Central memory CD4-positive, alpha-beta T cell (primary cell): ENCODE data around the gene USP7.
A peak's percentile ranks its signal among the peaks of the same experiment; 100 is the strongest.
"Not testable (repeated sequence)": the region's sequence is repeated elsewhere in the genome, so short reads cannot be mapped to it uniquely, and the experiment has no call there.

ENCODE experiments used
- DNase-seq: peaks from one replicate; pipeline ENCODE4 v3.0.0; 2022
- total RNA-seq, 3 experiments: gene quantifications; one replicate each; lab custom pipeline; 2026; lab: John Stamatoyannopoulos, UW

Gene USP7
- total RNA-seq = 319 to 392 (median 330) reads per million in 3 experiments

DNA sequence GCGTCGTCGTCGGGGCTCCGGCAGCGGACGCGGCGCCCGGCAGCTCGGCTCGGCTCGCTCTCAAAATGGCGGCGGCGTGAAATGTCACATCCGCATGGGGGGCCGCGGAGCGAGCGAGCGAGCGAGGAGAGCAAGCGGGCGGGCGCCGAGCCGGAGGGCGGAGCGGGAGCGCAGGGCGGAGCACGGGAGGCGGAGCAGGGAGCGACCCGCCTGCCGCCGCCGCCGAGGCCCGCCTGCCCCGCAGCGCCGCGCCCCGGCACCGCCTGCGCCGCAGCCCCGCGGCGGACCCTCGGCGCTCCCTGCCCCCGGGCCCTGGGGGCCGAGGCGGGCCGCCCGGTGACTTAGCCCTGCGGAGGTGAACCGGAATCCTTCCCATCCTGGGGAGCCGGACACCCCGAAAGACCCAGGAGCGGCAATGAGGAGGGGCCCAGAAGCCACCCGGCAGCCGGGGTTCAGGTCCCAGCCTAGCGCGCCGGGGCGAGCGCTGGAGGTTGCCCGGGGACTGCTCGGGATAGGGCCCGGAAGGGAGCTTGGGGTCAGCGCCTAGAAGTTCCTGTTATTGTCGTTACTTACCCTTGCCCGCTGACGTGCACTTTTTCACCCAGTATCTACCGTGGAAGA is at the start of gene USP7:
USP7 (minus strand) TSS at position 86 of the 621 bp plus-strand sequence. CDS start 621 bp downstream, outside the sequence.
- DNase-seq = peak; percentile 91

DNA sequence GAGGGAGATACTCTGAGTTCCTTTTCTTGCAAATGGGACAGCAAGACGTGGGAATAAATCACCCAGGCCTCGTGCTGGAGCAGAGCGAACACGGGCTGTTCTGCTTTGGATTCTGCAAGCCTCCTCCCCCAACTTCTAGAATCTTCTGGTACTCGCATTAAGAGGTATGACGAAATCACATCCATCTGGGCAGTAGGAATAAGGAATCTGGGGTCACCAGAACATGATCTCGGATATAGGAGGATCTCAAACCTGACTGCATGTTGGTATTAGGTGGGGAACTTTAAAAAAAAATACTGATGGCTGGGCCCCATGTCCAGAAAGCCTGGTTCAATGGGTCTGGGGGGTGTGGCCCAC is 49.8 kb upstream of the USP7 start:
- DNase-seq = no peak

- no peak for DNase-seq
Measured at GRCh38 chr16:9012848-9013507, 49.3 kb upstream of the USP7 start.

DNA sequence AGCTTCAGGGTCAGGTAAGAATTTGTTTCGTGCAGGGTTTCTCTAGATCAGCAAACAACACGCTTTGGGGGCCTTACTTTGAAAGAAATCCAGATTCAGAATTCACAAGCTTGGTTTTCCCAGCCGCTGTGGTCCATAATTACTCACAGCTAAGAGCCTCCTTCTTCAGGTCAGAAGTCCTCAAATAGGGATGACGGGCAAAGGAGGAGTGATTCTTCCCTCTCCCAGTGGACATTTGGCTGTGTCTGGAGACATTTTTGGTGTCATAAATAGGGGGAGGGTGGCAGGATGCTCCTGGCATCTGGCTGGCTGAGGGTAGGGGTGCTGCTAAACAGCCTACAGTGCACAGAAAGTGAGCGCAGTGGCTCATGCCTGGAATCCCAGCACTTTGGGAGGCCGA is 48.6 kb upstream of the USP7 start:
- no peak for DNase-seq

- DNase-seq = peak; percentile 45
Measured at GRCh38 chr16:9008601-9009260, 45.0 kb upstream of the USP7 start.

DNA sequence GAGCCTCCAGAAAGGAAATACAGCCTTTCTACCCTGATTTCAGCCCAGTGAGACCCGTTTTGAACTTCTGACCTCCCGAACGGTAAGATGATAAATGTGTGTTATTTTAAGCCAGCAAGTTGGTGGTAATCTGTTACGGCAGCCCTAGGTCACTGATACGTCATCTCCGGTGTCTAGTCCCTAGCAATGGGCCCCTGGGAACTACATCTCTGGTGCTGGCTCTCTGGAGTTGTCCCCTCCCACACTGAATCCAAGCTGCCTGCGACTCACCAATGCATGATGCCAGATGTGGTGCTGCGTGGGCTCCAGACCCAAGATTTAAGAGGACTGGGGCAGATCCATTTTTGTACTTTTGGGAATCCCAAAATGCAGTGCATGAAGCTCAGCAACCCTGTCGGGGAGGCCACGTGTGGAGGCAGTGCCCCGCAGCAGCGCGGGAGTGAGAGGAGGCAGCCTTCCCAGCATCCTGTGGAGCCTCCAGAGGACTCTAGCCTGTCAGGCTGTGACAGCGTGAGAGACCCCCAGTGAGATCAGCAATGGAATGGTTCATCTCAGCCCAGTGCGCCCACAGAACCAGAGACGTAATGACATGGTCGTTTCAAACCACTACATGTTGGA is 43.6 kb upstream of the USP7 start:
- DNase-seq = no peak

- no peak for DNase-seq
Measured at GRCh38 chr16:9004183-9004582, 40.5 kb upstream of the USP7 start.

GRCh38 chr16:9003763-9004162 is 40.1 kb upstream of the USP7 start:
- DNase-seq = no peak

DNA sequence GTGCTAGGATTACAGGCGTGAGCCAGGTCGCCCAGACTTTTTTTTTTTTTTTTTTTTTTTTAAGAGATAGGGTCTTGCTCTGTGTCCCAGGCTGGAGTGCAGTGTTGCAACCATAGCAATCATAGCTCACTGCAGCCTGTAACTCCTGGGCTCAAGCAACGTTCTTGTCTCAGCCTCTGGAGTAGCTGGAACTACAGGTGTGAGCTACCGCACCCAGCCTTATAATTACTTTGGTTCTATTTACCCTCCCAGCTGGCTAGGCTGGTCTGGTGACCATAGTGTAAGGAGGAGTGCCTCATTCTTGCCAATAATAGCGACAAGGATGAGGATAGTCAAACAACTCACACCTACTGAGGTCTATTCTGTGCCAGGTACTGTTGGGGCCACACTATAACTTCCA is 39.6 kb upstream of the USP7 start:
- DNase-seq = no peak

DNA sequence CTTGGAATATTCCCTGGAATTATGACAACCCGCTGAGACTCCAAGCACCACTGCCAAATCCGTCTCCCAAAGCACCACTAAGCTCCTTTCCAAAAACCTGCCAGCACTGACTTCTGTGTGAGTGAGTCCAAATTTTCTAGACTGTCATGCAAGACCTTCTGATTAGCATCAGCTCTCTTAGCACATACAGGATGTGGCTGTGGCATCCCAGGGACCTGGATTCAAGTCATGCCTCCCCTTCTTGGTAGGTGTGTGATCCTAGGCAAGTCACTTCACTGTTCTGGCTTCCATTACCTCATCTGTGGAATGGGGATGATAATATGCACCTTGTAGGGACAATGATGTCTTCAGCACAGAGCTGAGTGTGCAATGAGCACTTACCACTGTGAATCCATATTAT is 38.3 kb upstream of the USP7 start:
- DNase-seq = no peak

GRCh38 chr16:9000664-9001063 is 37.0 kb upstream of the USP7 start:
- DNase-seq = no peak

- no peak for DNase-seq
Measured at GRCh38 chr16:8999800-9000199, 36.1 kb upstream of the USP7 start.

- DNase-seq = no peak
Measured at GRCh38 chr16:8998108-8998507, 34.4 kb upstream of the USP7 start.

DNA sequence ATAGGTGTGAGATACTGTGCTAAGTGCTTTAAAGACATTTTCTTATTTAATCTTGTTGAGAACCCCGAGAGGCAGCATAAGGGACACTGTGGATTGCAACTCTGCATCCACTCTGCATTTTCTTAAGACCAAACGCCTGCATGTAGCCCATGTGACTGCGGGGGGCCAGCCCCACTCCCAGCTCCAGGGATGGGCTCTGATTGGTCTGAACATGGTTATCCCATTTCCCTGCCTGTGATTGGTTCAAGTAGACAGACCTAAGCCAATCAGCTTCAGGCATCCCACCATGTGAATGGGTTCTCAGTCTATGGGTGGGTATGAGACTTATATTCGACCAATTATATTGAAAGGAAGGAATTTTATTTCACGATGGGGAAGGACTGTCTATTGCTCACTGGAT is 33.2 kb upstream of the USP7 start:
- DNase-seq = no peak

GRCh38 chr16:8990445-8990844 is 26.7 kb upstream of the USP7 start:
- no peak for DNase-seq

DNA sequence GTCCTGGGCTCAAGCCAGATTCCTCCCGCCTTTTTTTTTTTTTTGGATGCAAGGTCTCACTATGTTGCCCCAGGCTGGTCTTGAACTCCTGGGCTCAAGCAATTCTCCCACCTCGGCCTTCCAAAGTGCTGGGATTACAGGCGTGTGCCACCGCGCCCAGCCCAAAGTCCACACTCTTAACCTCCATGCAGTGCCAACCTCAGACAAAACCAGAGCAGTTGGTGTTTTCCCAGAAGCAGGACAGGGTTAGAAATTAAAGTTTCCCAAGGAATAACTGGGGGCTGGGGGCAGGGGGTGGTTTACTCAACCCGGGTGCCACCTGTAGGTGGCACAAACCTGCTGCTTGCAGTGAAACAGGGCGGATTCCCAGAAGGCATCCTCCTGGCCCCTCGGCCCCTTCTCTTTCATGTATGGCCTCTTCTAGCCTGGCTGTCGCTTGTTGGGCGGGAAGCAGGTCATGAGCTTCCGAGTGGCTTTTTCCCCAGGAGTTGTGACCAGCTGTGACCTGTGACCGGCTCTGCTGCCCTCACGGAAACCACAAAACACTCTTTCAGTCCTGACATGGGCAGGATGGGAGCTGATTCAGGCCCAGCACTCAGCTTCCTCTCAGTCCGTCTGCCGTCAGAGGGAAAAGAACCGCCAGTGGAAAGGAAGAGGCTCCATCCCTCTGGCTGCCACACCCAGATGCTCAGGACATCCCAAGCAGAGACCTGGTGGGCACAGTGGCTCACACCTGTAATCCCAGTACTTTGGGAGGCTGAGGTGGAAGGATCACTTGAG is 25.6 kb upstream of the USP7 start:
- DNase-seq = no peak

GRCh38 chr16:8986818-8987191 is 23.1 kb upstream of the USP7 start:
- DNase-seq = no peak

- no peak for DNase-seq
Measured at GRCh38 chr16:8986111-8986510, 22.4 kb upstream of the USP7 start.

- no peak for DNase-seq
Measured at GRCh38 chr16:8982816-8983215, 19.1 kb upstream of the USP7 start.

DNA sequence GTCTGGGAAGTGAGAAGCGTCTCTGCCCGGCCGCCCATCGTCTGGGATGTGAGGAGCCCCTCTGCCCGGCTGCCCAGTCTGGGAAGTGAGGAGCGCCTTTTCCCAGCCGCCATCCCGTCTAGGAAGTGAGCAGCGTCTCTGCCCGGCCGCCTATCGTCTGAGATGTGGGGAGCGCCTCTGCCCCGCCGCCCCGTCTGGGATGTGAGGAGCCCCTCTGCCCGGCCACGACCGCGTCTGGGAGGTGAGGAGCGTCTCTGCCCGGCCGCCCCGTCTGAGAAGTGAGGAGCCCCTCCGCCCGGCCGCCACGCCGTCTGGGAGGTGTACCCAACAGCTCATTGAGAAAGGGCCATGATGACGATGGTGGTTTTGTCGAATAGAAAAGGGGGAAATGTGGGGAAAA is 18.2 kb upstream of the USP7 start:
- DNase-seq = not testable (repeated sequence)

DNA sequence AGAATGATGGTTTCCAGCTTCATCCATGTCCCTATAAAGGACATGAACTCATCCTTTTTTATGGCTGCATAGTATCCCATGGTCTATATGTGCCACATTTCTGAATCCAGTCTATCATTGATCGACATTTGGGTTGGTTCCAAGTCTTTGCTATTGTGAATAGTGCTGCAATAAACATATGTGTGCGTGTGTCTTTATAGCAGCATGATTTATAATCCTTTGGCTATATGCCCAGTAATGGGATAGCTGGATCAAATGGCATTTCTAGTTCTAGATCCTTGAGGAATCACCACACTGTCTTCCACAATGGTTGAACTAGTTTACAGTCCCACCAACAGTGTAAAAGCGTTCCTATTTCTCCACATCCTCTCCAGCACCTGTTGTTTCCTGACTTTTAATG is 12.5 kb upstream of the USP7 start:
- not testable (repeated sequence) for DNase-seq

- no peak for DNase-seq
Measured at GRCh38 chr16:8975039-8975438, 11.3 kb upstream of the USP7 start.
